ENCODE measurements around the gene ATP6V0A4. TPM values are rescaled to one million over a fixed set of nuclear protein-coding genes. Genes with fewer than 3 reads are reported as not detected.

The ATP6V0A4 gene
- total and polyA plus RNA-seq, 2 of the 13 experiments (the other 11 are each of a cell fraction or from before 2014, with no cell fraction given): 0.24 to 0.25 TPM

DNA sequence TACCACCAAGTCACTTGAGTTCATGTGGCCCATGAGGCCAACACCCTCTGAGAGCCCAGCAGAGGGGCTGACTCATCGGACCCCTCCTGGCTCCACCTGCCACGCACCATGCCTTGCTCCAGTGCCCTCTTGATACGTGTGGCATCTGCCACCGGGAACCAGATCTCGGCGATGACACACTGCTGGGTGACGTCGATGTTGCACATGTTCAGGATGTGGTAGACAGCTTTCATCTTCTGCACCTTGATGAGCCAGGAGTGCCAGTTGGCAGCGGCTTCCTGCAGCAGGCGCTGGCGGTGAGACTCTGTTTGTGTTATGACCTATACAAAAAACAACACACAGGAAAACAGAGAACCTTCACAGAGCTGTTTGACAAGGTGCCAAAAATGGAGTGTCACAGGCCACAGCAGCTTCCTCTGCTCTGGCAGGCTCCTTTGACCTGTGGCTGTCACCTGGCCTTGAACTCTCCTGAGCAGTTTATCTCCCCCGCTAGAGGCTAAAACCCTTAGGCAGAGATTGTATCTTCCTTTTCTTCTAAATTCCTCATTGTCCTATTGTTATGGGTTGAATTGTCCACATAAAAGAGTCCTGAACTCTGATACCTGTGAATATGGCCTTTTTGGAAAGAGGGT is 45.4 kb downstream of the ATP6V0A4 start (continued):
- TF ChIP-seq, protein P1, sequence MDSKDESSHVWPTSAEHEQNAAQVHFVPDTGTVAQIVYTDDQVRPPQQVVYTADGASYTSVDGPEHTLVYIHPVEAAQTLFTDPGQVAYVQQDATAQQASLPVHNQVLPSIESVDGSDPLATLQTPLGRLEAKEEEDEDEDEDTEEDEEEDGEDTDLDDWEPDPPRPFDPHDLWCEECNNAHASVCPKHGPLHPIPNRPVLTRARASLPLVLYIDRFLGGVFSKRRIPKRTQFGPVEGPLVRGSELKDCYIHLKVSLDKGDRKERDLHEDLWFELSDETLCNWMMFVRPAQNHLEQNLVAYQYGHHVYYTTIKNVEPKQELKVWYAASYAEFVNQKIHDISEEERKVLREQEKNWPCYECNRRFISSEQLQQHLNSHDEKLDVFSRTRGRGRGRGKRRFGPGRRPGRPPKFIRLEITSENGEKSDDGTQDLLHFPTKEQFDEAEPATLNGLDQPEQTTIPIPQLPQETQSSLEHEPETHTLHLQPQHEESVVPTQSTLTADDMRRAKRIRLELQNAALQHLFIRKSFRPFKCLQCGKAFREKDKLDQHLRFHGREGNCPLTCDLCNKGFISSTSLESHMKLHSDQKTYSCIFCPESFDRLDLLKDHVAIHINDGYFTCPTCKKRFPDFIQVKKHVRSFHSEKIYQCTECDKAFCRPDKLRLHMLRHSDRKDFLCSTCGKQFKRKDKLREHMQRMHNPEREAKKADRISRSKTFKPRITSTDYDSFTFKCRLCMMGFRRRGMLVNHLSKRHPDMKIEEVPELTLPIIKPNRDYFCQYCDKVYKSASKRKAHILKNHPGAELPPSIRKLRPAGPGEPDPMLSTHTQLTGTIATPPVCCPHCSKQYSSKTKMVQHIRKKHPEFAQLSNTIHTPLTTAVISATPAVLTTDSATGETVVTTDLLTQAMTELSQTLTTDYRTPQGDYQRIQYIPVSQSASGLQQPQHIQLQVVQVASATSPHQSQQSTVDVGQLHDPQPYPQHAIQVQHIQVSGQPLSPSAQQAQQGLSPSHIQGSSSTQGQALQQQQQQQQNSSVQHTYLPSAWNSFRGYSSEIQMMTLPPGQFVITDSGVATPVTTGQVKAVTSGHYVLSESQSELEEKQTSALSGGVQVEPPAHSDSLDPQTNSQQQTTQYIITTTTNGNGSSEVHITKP (CRISPR knock-in tag; IDR thresholded peaks at IDR 0.05; ENCODE audit: low read depth): no peak
- TF ChIP-seq THAP11 (CRISPR knock-in tag; IDR thresholded peaks at IDR 0.05) (0 out of 2 replicates have a peak, but pooled peaks have one; percentile 21), ZNF274 (CRISPR knock-in tag; IDR thresholded peaks at IDR 0.05) (no peak), IKZF4 (CRISPR knock-in tag; IDR thresholded peaks at IDR 0.05; ENCODE audit: borderline replicate concordance, low read depth, not compliant biosample characterization) (no peak), ZNF101 (CRISPR knock-in tag; IDR thresholded peaks at IDR 0.05; ENCODE audit: borderline replicate concordance, low read depth) (no peak), CHD4 (IDR thresholded peaks at IDR 0.05; ENCODE audit: borderline replicate concordance, low read length) (no peak), IRX3 (CRISPR knock-in tag; IDR thresholded peaks at IDR 0.05; ENCODE audit: borderline replicate concordance, low read depth) (no peak), RXRB (CRISPR knock-in tag; IDR thresholded peaks at IDR 0.05; ENCODE audit: borderline replicate concordance) (peak; percentile 93), MAZ (IDR thresholded peaks at IDR 0.05; ENCODE audit: borderline replicate concordance, low read depth, low read length) (no peak), MAZ (CRISPR knock-in tag; IDR thresholded peaks at IDR 0.05; ENCODE audit: low read depth) (no peak), KLF9 (CRISPR knock-in tag; IDR thresholded peaks at IDR 0.05; ENCODE audit: low read depth) (no peak), SMAD9 (CRISPR knock-in tag; IDR thresholded peaks at IDR 0.05) (no peak), CBX2 (IDR thresholded peaks at IDR 0.05; ENCODE audit: low read depth, low read length) (no peak), CBX2 (CRISPR knock-in tag; IDR thresholded peaks at IDR 0.05; ENCODE audit: low read depth) (no peak), RFX3 (CRISPR knock-in tag; IDR thresholded peaks at IDR 0.05) (no peak), GABPA (IDR thresholded peaks at IDR 0.05; ENCODE audit: low read depth, low read length) (no peak), GABPA (CRISPR knock-in tag; IDR thresholded peaks at IDR 0.05; ENCODE audit: low read depth) (no peak), ZMYM4 (CRISPR knock-in tag; IDR thresholded peaks at IDR 0.05) (no peak), ZNF577 (CRISPR knock-in tag; IDR thresholded peaks at IDR 0.05; ENCODE audit: borderline replicate concordance, low read depth) (no peak), ZNF180 (CRISPR knock-in tag; IDR thresholded peaks at IDR 0.05; ENCODE audit: borderline replicate concordance, low read depth) (no peak)
- TF ChIP-seq, protein P2, sequence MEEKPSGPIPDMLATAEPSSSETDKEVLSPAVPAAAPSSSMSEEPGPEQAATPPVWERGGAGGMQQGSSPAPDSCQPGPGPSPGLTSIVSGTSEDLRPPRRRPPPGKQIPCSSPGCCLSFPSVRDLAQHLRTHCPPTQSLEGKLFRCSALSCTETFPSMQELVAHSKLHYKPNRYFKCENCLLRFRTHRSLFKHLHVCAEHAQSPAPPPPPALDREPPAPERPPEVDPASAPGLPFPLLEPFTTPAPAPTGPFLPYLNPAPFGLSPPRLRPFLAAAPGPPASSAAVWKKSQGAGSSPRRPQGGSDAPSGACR (CRISPR knock-in tag; IDR thresholded peaks at IDR 0.05): no peak
- TF ChIP-seq, protein P3, sequence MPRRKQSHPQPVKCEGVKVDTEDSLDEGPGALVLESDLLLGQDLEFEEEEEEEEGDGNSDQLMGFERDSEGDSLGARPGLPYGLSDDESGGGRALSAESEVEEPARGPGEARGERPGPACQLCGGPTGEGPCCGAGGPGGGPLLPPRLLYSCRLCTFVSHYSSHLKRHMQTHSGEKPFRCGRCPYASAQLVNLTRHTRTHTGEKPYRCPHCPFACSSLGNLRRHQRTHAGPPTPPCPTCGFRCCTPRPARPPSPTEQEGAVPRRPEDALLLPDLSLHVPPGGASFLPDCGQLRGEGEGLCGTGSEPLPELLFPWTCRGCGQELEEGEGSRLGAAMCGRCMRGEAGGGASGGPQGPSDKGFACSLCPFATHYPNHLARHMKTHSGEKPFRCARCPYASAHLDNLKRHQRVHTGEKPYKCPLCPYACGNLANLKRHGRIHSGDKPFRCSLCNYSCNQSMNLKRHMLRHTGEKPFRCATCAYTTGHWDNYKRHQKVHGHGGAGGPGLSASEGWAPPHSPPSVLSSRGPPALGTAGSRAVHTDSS (CRISPR knock-in tag; conservative IDR thresholded peaks at IDR 0.05): no peak

All from HepG2 (cell line).